SH-SY5Y (cell line): ENCODE results near the gene TBCD.

ENCODE experiments used
- GATA2 ChIP-seq: IDR thresholded peaks from 2 replicates; pipeline ENCODE4 v1.6.1; 2011; ENCODE audit warnings: mild to moderate bottlenecking, low read depth, low read length
- GATA3 ChIP-seq: IDR thresholded peaks from 2 replicates; pipeline ENCODE4 v1.6.1; 2011; ENCODE audit warnings: low read depth, mild to moderate bottlenecking, low read length, moderate library complexity

GRCh38 chr17:82947051-82947991 lies 195.5 kb downstream of the TBCD start:
- TF ChIP-seq GATA2, result no peak
- no peak for TF ChIP-seq GATA3
